ENCODE measurements around the gene PCLAF.

The PCLAF gene

DNA sequence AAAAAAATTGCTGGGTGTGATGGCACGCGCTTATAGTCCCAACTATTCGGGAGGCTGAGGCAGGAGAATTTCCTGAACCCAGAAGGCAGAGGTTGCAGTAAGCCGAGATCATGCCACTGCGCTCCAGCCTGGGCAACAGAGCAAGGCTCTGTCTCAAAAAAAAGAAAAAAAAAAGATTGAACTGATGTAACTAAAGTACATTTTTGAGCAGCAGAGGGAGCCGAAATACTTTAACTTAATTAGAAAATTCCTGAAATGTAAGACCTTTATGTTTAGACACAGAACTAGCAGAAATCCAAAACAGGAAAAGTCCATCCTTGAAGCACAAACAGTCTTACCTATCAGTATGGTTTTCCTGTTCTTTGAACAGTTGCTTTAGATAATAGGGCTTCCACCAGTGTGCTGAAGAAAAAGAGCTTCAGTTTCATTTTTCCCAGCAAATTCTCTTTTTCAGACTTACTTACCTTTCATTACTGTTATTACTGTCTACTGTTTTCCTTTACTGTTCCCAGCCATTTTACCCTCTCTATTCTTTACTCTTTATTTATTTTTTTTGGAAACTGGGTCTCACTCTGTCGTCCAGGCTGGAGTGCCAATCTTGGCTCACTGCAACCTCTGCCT lies 45.7 kb upstream of the PCLAF start:
- Histone ChIP-seq H3F3A (ENCODE audit: control insufficient read depth, insufficient read depth) (no peaks in the 10 kb centered on the region; the same call in 1 of the 2 replicates), H3K27ac (ENCODE audit: low read depth, low read length) (no peak overlapping the region), H3K9me3 (ENCODE audit: control insufficient read depth, insufficient read depth, low read length) (no peaks in the 10 kb centered on the region), H3K9me2 (replicated peaks; ENCODE audit: control insufficient read depth, low read length) (no peaks in the 10 kb centered on the region), H3K4me3 (ENCODE audit: low read length) (no peak overlapping the region), H3K79me2 (ENCODE audit: control insufficient read depth, low read length) (no peaks in the 10 kb centered on the region), H3K36me3 (ENCODE audit: control insufficient read depth, low read length) (peaks cover 12% of the 10 kb centered on the region), H3K4me1 (ENCODE audit: control insufficient read depth, low read length) (peaks cover 13% of the 10 kb centered on the region), H4K20me1 (ENCODE audit: control insufficient read depth, insufficient read depth, low read depth, low read length) (no peaks in the 10 kb centered on the region), H3K27me3 (ENCODE audit: control insufficient read depth, low read length) (no peaks in the 10 kb centered on the region), H3K4me2 (ENCODE audit: low read length) (no peak overlapping the region)
- TF ChIP-seq, protein P1, sequence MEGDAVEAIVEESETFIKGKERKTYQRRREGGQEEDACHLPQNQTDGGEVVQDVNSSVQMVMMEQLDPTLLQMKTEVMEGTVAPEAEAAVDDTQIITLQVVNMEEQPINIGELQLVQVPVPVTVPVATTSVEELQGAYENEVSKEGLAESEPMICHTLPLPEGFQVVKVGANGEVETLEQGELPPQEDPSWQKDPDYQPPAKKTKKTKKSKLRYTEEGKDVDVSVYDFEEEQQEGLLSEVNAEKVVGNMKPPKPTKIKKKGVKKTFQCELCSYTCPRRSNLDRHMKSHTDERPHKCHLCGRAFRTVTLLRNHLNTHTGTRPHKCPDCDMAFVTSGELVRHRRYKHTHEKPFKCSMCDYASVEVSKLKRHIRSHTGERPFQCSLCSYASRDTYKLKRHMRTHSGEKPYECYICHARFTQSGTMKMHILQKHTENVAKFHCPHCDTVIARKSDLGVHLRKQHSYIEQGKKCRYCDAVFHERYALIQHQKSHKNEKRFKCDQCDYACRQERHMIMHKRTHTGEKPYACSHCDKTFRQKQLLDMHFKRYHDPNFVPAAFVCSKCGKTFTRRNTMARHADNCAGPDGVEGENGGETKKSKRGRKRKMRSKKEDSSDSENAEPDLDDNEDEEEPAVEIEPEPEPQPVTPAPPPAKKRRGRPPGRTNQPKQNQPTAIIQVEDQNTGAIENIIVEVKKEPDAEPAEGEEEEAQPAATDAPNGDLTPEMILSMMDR (IDR thresholded peaks at IDR 0.05; ENCODE audit: low read depth, low read length, poor library complexity, severe bottlenecking), result no peak
- no peak for TF ChIP-seq EZH2phosphoT487 (IDR thresholded peaks at IDR 0.05; ENCODE audit: borderline replicate concordance, low read length)

DNA sequence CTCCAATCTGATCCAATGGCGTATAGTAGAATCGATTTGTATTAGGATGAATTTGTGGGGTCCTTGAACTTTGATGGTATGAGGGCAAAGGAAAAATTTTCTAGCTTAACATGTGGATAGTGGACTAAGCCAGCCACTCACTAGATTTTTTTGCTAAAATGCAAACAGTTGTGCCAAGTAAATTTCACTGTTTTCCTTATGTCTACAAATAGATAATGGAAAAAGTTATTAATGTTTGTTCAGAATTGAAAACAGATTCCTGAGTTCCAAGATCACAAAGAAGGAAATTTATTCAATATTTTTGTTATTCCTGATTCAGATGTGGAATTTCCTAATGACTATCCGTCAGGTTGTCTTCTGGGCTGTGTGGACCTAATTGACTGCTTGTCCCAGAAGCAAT lies 44.0 kb upstream of the PCLAF start:
- peaks cover 7% of the 10 kb centered on the region; the same call in 1 of the 2 replicates for H3K36me3 ChIP-seq (ENCODE audit: control insufficient read depth, low read length)
- H3K27ac ChIP-seq (ENCODE audit: low read depth, low read length), result no peak overlapping the region
- no peaks in the 10 kb centered on the region for H3K9me2 ChIP-seq (replicated peaks; ENCODE audit: control insufficient read depth, low read length)
- peaks cover 10% of the 10 kb centered on the region for H3K4me1 ChIP-seq (ENCODE audit: control insufficient read depth, low read length)
- no peaks in the 10 kb centered on the region for H3K79me2 ChIP-seq (ENCODE audit: control insufficient read depth, low read length)
- H3K9me3 ChIP-seq (ENCODE audit: control insufficient read depth, insufficient read depth, low read length), result no peaks in the 10 kb centered on the region
- H3K27me3 ChIP-seq (ENCODE audit: control insufficient read depth, low read length), result no peaks in the 10 kb centered on the region
- H4K20me1 ChIP-seq (ENCODE audit: control insufficient read depth, insufficient read depth, low read depth, low read length), result no peaks in the 10 kb centered on the region
- H3K4me3 ChIP-seq (ENCODE audit: low read length), result no peak overlapping the region
- no peak for TF ChIP-seq EZH2phosphoT487 (IDR thresholded peaks at IDR 0.05; ENCODE audit: borderline replicate concordance, low read length)
- TF ChIP-seq, protein P1 (IDR thresholded peaks at IDR 0.05; ENCODE audit: low read depth, low read length, poor library complexity, severe bottlenecking), result no peak
- no peaks in the 10 kb centered on the region; the same call in 1 of the 2 replicates for H3F3A ChIP-seq (ENCODE audit: control insufficient read depth, insufficient read depth)
- no peak overlapping the region for H3K4me2 ChIP-seq (ENCODE audit: low read length)

DNA sequence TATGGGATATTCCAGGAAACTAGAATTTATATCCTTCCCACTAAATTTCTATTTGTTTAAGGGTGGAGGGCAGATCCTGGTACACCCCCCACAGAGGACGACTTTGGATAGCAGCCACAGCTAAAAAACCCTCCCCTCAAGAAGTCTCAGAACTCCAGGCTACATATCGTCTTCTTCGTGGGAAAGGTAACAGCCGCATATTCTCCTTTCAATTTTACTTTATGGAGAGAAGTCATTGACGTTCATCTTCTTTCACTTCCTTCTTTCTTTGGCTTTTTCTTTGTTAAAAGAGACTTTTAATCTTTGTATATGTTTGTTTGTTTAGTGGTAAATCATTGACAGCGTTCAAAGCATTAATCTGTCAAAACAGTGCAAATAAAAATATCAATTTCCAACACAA lies 42.7 kb upstream of the PCLAF start:
- Histone ChIP-seq H3K4me2 (ENCODE audit: low read length) (no peak overlapping the region), H3K4me3 (ENCODE audit: low read length) (no peak overlapping the region), H3K27me3 (ENCODE audit: control insufficient read depth, low read length) (no peaks in the 10 kb centered on the region), H3K36me3 (ENCODE audit: control insufficient read depth, low read length) (peaks cover 7% of the 10 kb centered on the region), H3K79me2 (ENCODE audit: control insufficient read depth, low read length) (no peaks in the 10 kb centered on the region), H3F3A (ENCODE audit: control insufficient read depth, insufficient read depth) (no peaks in the 10 kb centered on the region; the same call in 1 of the 2 replicates), H3K4me1 (ENCODE audit: control insufficient read depth, low read length) (no peaks in the 10 kb centered on the region), H3K27ac (ENCODE audit: low read depth, low read length) (no peak overlapping the region), H3K9me2 (replicated peaks; ENCODE audit: control insufficient read depth, low read length) (no peaks in the 10 kb centered on the region), H4K20me1 (ENCODE audit: control insufficient read depth, insufficient read depth, low read depth, low read length) (no peaks in the 10 kb centered on the region), H3K9me3 (ENCODE audit: control insufficient read depth, insufficient read depth, low read length) (no peaks in the 10 kb centered on the region)
- TF ChIP-seq EZH2phosphoT487 (IDR thresholded peaks at IDR 0.05; ENCODE audit: borderline replicate concordance, low read length), result no peak
- TF ChIP-seq, protein P1 (IDR thresholded peaks at IDR 0.05; ENCODE audit: low read depth, low read length, poor library complexity, severe bottlenecking), result no peak
